Measurements from ENCODE around the gene RASAL3.

RASAL3 gene

DNA sequence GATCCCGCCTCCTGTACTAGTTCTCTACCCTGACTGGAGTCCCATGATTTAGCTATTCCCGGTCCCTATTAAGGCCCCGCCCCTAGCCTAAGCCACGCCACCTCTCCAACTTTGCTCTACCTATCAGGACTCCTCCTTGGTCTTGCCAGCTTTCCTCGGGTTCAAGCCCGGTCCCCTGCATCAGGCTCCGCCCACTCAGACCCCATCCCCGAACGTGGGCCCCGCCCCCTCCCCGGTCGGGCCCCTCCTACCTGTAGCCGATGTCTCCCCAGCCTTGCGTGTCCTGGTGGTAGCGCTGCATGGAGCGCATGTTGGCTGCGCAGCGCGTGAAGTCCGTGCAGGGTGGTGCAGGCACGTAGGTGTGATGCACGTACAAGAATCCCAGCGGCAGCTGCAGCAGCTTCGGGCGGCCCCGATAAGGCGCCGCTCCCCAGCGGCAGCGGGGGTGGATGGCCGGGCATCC is 7.3 kb upstream of the RASAL3 start:
- DNase-seq: no peak

DNA sequence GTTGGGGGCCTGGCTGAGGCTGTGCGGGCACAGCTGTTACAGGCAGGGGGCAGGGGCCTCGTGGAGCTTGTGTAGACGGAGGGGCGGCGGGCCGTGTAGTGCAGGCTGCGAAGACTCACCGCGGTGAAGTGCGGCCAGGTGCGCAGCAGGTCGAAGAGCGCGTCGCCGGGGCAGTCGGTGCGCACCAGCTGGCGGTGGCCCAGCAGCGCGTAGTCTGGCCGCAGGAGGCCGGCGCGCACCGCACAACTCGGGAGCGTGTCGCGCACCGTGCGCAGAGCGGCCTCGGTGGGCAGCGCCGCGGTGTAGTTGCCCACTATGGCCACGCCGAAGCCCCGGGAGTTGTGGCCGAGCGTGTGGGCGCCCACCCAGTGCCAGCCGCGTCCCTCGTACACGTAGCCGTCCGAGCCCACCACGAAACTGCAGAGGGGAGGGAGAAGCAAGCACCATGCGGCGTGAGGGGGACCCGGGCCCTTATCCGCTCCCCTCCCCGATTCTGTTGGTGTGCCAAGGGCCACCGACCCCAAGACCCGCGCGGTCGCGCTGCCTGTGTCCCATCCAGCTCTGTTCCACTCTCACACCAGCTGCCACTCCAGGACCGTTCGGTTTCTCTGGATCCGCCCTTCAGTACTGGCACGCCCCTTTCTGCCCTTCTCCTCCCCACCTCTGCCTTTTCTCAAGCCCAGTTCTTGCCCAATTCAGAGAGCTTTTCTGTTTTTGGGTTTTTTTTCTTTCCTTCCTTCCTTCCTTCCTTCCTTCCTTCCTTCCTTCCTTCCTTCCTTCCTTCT is 5.4 kb upstream of the RASAL3 start:
- no peak for DNase-seq

DNA sequence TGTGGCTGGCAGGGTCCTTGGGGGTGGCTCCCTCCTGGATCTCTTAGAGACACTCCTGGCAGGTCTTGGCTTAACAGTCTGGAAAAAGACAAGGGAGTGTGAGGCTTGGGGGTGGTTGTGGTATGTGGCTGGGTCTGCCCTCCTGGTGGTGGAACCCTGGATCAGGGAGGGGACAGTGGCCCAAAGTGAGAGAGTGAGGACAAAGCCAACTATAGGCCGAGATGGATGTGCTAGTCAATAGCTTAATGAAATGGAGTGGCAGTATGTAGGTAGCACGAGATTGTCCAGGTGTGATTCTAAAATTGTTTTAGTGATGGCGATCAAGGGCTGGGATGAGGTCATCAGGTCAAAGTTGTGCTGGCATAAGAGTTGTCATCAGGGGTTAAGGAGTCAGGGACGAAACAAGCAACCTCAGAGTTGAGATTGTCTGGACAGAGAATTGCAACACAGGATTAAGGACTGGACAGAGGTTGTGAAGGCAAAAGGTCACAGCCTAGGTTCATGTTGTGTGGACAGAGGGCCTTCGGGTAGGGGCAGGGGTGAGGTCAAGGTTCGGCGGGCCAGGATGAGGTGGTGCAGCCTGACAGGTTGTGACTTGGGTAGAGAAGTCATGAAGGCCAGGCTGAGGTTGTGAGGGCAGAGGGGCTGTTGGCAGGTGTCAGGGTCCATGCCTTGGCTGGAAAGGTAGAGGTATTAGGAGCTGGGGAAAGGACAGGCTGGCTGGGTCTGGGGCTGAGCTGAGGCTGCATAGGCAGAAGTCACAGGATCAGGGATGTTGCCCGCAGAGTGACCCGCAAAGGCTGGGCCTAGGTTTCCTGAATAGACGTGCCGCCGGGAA is 4.5 kb upstream of the RASAL3 start:
- no peak for DNase-seq

DNA sequence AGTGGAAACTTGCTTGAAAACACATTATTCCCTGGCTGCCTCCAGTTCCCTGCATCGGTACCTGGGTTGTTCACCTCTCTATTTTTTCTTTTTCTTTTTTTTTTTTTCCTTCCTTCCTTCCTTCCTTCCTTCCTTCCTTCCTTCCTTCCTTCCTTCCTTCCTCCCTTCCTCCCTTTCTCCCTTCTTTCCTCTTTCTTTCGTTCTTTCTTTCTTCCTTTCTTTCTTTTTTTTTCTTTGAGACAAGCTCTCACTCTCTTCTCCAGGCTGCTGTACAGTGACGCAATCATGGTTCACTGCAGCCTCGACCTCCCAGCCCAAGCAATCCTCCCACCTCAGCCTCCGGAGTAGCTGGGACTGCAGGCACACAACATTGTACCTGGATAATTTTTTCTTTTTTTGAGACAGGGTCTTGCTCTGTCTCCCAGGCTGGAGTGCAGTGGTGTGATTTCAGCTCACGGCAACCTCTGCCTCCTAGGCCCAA is 3.4 kb upstream of the RASAL3 start:
- no peak for DNase-seq

DNA sequence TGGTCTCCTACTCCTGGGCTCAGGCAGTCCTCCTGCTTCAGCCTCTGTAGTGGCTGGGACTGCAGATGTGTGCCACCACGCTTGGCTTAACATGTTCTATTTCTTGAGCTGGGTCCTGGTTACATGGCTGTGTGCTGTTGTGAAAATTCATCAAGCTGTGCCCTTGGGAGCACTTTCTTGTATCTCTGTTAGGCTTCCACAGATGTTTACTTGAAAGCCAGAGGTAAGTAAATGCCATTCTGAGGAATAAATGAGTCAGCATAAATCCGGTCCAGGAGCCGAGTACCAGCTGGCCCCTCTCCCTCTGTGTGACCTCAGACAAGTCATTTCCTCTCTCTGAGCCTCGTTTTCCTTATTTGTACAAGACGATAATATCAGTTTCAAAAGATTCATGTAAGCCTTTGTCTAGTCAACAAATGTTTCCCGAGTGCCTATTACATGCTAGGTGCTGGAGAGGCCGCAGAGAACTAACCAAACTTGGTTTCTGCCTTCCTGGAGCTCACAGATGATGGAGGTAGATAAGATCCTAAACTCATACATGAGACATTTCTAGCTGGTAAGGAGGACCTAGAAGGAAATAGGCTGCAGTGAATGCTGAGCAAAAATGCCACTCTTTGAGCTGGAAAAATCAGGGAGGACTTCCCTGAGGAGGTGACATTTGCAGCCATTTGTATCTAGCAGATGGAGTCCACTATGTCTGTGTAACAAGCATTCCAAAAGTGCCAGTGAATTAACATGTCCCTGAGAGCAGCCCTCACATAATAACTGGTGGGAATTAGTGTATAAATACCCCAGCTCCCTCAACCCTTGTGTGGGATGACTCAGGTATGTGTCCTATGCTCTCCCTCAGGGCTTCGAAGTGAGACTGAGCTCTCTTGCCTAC is 2.7 kb upstream of the RASAL3 start:
- DNase-seq: no peak

- DNase-seq: peak in 3 of 4 experiments; percentile 45 to 75 (median 59)
Observed at GRCh38 chr19:15463861-15464371, 428 bp downstream of the RASAL3 start.

GRCh38 chr19:15461694-15462093 is 2.6 kb downstream of the RASAL3 start:
- no peak for DNase-seq

DNA sequence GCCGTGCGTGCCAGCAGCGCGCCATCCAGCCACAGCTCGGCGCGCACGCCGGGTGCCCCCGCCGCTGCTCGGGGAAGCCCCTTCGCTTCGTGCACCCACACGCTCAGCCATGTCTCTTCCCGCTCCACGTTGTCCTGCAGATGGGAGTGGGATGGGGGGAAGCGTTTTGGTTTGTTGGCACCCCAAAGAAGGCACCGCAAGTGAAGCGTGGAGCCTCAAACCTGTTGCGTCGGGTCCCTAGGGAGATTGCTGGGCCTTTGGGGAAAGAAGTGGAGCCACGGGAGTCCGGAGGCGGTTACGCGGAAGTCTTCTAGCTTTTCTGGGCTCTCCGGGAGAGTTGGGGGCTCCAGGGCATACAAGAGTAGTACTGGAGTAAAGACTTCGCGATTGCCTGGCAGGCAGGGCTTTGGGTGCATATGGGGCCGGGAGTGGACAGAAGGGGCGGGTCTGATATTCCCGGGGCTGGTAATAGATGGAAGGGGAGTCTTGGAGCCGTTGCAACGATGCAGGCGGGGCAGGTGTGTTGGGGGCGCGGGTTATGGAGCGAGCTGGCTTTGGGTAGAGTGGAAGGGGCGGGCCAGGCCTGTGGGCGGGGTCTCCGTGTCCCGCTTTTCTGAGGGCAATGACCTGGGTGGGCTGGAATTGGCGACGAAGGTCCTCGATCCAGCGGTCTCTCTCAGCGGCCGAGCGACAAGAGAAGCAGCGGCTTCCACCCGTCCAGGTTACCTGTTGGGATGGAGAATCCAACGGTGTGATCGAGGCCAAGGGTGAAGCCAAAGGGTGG is 6.5 kb downstream of the RASAL3 start:
- no peak for DNase-seq

DNA sequence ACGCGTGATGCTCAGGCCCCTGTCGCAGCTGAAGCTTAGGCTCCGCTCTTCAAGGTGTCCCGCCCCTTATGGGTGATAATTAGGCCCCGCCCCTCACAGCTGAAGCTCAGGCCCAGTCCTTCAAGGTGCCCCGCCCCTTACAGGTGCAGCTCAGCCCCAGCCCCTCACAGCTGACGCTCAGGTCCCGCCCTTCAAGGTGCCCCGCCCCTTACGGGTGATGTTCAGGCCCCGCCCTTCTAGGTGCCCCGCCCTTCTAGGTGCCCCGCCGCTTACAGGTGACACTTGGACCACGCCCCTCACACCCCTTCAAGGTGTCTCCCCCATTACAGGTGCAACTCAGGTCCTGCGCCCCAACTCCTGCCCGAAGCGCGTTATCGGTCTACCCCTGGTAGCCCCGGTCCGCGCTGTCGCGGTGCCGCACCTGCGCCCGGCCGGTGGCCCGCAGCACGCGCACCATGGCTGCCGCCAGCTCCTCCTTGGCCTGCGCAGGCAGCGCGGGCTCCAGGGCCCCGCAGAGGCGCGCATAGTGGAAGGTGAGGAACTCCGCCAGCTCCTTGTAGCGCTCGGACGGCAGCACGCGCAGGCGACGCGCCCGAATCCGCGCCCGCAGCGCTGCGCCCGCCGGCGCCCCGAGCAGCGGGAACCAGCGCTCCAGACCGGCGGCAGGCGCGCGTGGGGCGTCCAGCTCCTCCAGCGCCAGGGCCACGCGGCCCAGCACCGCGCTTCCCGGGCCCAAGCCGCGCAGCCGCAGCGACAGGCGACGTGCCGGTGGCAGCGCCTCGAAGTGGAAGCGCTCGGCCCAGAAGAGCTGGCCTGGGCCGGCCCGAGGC is 7.3 kb downstream of the RASAL3 start:
- DNase-seq: no peak

GRCh38 chr19:15456441-15456840 is 7.9 kb downstream of the RASAL3 start:
- no peak for DNase-seq

DNA sequence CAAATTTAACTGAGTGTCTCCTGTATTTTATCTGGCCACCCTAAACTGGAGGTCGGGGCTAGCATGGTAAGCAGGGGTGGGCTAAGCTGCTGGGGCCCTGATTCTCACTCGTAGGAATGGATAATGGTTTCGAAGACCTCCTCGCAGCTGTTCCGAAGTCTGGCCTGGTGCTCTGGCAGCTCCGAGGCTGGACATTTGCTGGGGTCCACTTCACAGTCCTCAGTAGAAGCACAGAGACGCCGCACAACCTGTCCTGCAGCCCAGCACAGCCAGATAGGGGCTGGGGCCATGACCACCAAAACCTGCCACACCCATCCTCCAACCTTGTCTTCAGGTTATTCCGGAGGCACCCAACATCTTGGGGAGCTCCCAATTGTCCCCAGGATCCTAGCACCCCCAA is 8.3 kb downstream of the RASAL3 start:
- no peak for DNase-seq

DNA sequence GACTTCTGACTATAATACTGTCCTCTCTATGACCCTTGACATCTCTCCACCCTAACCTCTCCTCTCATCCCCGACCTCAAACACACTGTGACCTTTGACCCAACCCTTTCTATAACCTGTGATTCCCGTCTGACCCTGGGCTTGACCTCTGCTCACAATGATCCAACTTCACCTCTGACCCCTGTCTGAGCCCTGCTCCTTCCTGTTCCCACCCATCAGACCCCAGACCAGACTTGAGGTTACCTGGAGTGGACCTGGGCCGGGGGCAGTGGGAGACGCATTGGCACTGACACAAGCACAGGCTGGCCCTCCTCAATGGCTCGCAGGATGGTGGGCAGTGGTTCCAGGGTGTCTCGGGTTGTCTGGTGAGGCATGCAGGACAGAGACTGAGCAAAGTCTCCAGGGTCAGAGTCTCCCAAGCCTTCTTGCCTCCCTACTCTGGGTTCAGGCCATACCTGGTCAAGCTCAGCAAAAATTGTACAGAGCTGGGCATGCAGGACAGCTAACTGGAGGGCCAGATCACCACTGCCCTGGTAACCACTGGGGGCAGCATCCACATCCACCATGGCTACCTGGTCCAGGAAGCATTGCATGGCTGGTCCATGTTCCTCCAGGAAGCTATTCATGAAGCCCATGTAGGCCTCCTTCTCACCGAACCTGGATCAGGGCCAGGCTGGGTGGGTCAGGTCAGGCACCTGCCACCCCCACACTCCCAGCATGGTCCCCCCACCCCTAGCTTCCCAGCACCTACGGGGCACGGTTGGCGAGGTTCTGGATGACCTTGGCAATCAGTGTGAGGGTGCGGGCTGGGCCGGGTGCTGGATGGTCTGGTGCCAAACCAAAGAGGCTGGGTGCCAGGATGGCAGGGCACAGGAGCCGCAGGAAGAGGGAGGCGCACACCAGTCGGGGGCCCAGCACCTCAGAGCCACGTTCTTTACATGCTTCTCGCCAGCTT is 10.2 kb downstream of the RASAL3 start:
- no peak for DNase-seq

DNA sequence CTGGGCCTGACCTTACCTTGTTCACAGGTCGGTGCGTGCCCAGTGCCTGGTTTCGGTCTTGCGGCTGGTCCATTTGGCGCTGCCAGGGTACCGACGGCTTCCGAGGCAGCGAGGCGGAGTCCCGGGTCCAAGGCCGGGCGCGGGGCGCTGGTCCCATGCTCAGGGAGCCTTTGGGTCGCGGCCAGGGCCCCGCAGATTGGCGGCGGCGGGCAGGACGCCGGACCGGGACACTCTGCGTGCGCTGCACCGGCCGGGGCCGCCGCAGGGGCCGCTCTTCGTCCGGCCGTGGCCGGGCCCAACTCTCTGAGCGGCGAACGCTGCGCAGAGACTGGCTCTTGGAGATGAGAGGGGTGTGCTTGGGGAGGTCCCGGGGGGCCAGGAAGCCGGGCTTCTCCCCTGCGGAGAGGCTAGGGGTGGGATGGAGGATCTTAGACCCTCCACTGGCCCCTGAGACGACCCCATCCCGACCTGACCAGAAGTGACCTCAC is 11.2 kb downstream of the RASAL3 start:
- DNase-seq: no peak

- no peak for DNase-seq
Observed at GRCh38 chr19:15452111-15453047, 12.0 kb downstream of the RASAL3 start.

DNA sequence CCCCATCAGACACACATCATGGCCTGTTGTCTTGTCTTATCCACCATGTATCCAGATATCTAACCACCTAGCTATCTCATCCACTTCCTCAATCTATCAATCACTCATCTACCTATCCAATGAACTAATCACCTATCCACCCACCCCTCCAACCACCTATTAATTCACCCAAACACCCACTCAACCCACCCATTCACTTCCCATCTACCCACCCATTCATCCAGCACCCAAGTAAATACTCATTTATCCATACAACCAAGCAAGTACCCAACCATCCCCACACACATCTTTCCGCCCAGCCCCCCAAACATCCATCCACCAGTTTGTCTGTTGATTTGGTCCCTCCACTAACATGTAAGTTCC is 13.8 kb downstream of the RASAL3 start:
- no peak for DNase-seq

- DNase-seq: peak; percentile 64 to 79 (median 74)
Observed at GRCh38 chr19:15449620-15450527, 14.5 kb downstream of the RASAL3 start, which contains the start of gene WIZ. Gene WIZ, minus strand, starts transcription at chr19:15449956. Its CDS starts 1,649 bp downstream, at chr19:15448307.
